Transverse colon (tissue), 4 donors: ENCODE data around the gene CTU1.

Source experiments
- CTCF ChIP-seq, 5 experiments: fragments of 200-600 bp in 3 of 5; fragments of 450-650 bp in 2 of 5; sonication (generic) in 3 of 5; IDR thresholded peaks; 1 replicate in 2 of 5; 2 replicates in 3 of 5; pipeline ENCODE4 v1.5.1; 2016 to 2017; ENCODE audit warnings: antibody characterized with exemption in 5 of 5, inconsistent platforms in 3 of 5, mild to moderate bottlenecking in 2 of 5, moderate library complexity in 1 of 5
- EP300 ChIP-seq: sonication (generic); formaldehyde crosslinking; IDR thresholded peaks from one replicate; pipeline ENCODE4 v1.6.1; 2017; ENCODE audit warnings: antibody characterized with exemption, low read depth
- POLR2A ChIP-seq: fragments of 450-650 bp; IDR thresholded peaks from one replicate; pipeline ENCODE4 v1.6.1; 2016; ENCODE audit warnings: antibody characterized with exemption, mild to moderate bottlenecking, moderate library complexity
- POLR2AphosphoS5 ChIP-seq, 3 donors: sonication (generic); formaldehyde crosslinking; IDR thresholded peaks; one replicate each; pipeline ENCODE4 v1.6.1; 2016; ENCODE audit warnings: antibody characterized with exemption in 3 of 3

GRCh38 chr19:51090471-51090870 is 17.7 kb downstream of the CTU1 start:
- no peak for TF ChIP-seq POLR2A
- no peak for TF ChIP-seq CTCF (IDR thresholded peaks at IDR 0.05)
- no peak for TF ChIP-seq EP300
- TF ChIP-seq POLR2AphosphoS5 (IDR thresholded peaks at IDR 0.05), result no peak
